Smooth muscle cell (in vitro differentiated cells): ENCODE results near the gene PLK3. TPM values are rescaled to one million over a fixed set of nuclear protein-coding genes. Genes with fewer than 3 reads are reported as not detected.
A peak's percentile ranks its signal among the peaks of the same experiment; 100 is the strongest.

ENCODE experiments used
- DNase-seq: peaks from one replicate; lab custom pipeline; 2025; ENCODE audit not compliant: unreplicated experiment; lab: John Stamatoyannopoulos, UW
- H2AFZ ChIP-seq: fragments of 200-600 bp; sonication (generic); 2 replicates; pipeline ENCODE4 v1.6.0; 2016; ENCODE audit warnings: antibody characterized with exemption, low read depth, mild to moderate bottlenecking
- H3F3A ChIP-seq: fragments of 200-600 bp; sonication (generic); 2 replicates; pipeline ENCODE4 v1.6.0; 2017; ENCODE audit warnings: antibody characterized with exemption, low read depth
- H3K27ac ChIP-seq: fragments of 200-600 bp; sonication (generic); 2 replicates; pipeline ENCODE4 v1.5.1; 2016; ENCODE audit warnings: low read depth, mild to moderate bottlenecking
- H3K27me3 ChIP-seq: fragments of 200-600 bp; sonication (generic); 2 replicates; pipeline ENCODE4 v1.6.1; 2016; ENCODE audit warnings: low read depth, mild to moderate bottlenecking
- H3K36me3 ChIP-seq: fragments of 200-600 bp; sonication (generic); 2 replicates; pipeline ENCODE4 v1.5.1; 2016; ENCODE audit warnings: low read depth
- H3K4me1 ChIP-seq: fragments of 200-600 bp; sonication (generic); 2 replicates; pipeline ENCODE4 v1.5.1; 2016; ENCODE audit warnings: low read depth
- H3K4me2 ChIP-seq: fragments of 200-600 bp; sonication (generic); 2 replicates; pipeline ENCODE4 v1.6.0; 2016; ENCODE audit warnings: mild to moderate bottlenecking
- H3K4me3 ChIP-seq: fragments of 200-600 bp; sonication (generic); 2 replicates; pipeline ENCODE4 v1.5.1; 2016; ENCODE audit warnings: mild to moderate bottlenecking
- H3K79me2 ChIP-seq: fragments of 200-600 bp; sonication (generic); 2 replicates; pipeline ENCODE4 v1.6.0; 2016; ENCODE audit warnings: low read depth, mild to moderate bottlenecking
- H3K9ac ChIP-seq: fragments of 200-600 bp; sonication (generic); 2 replicates; pipeline ENCODE4 v1.6.0; 2016; ENCODE audit warnings: low read depth
- H3K9me3 ChIP-seq: fragments of 200-600 bp; sonication (generic); replicated peaks from 2 replicates; pipeline ENCODE4 v1.5.1; 2016; ENCODE audit warnings: low read depth
- H4K20me1 ChIP-seq: fragments of 200-600 bp; sonication (generic); 2 replicates; pipeline ENCODE4 v1.6.0; 2016; ENCODE audit warnings: low read depth
- WGBS: methylation state at CpG from one replicate; pipeline ENCODE4 v1.1.7; 2016; ENCODE audit warnings: low lambda C conversion rate; 5-methylcytosine and 5-hydroxymethylcytosine counted together
- polyA plus RNA-seq: library from polyadenylated mRNA; unstranded; fragments of >200 nt; fragmentation: Nextera tagmentation; extraction: Ambion mirVana; gene quantifications from 2 replicates; pipeline ENCODE4 v1.2.1, GENCODE V29; 2016
- total RNA-seq: library from RNA; depleted of rRNA; stranded (reverse); fragments of >200 nt; gene quantifications from 2 replicates; pipeline ENCODE4 v1.2.3, GENCODE V29; 2014
- TF ChIP-seq, protein P1 (sequence below): fragments of 200-600 bp; sonication (generic); IDR thresholded peaks from 2 replicates; pipeline ENCODE4 v1.5.1; 2017; ENCODE audit warnings: borderline replicate concordance, mild to moderate bottlenecking, antibody characterized with exemption; ENCODE audit not compliant: insufficient read depth, poor library complexity, severe bottlenecking

PLK3 gene
- total and polyA plus RNA-seq, 2 experiments from 2014 or later: 39.7 to 42.0 TPM

- Histone ChIP-seq H3K4me1 (peaks cover 12% of the 10 kb centered on the region), H4K20me1 (peaks cover 16% of the 10 kb centered on the region), H3K79me2 (no peaks in the 10 kb centered on the region), H2AFZ (peak overlapping the region; percentile 72), H3K36me3 (no peaks in the 10 kb centered on the region), H3K9me3 (no peaks in the 10 kb centered on the region), H3K4me2 (peak overlapping the region; percentile 95), H3K4me3 (peak overlapping the region; percentile 53), H3F3A (peaks cover 14% of the 10 kb centered on the region), H3K27me3 (no peaks in the 10 kb centered on the region), H3K9ac (no peak overlapping the region), H3K27ac (no peak overlapping the region)
- no peak for DNase-seq
- TF ChIP-seq, protein P1, sequence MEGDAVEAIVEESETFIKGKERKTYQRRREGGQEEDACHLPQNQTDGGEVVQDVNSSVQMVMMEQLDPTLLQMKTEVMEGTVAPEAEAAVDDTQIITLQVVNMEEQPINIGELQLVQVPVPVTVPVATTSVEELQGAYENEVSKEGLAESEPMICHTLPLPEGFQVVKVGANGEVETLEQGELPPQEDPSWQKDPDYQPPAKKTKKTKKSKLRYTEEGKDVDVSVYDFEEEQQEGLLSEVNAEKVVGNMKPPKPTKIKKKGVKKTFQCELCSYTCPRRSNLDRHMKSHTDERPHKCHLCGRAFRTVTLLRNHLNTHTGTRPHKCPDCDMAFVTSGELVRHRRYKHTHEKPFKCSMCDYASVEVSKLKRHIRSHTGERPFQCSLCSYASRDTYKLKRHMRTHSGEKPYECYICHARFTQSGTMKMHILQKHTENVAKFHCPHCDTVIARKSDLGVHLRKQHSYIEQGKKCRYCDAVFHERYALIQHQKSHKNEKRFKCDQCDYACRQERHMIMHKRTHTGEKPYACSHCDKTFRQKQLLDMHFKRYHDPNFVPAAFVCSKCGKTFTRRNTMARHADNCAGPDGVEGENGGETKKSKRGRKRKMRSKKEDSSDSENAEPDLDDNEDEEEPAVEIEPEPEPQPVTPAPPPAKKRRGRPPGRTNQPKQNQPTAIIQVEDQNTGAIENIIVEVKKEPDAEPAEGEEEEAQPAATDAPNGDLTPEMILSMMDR: no peak
- 12% methylated on average over 43 of the region's 71 CpGs for WGBS
Observed at GRCh38 chr1:44784094-44785028, 15.8 kb upstream of the PLK3 start.

DNA sequence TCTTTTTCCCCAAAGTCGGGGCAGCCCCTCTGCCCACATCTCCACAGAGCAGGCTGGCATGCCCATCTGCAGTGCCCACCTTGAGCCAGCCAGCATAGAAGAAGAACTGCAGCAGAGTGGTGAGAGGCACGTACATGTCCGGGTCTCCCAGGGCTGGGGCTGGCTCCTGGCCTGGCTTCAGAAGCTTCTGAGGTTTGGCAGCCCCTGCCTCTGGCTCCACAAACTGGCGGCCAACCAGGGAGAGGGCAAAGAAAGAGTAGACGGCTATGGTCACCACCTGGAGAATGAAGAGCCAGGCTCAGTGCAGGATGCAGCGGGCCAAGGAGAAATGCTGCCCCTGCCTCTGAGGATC is 15.2 kb upstream of the PLK3 start:
- DNase-seq: no peak
- peaks cover 14% of the 10 kb centered on the region for H3F3A ChIP-seq
- 98% methylated on average over 6 of the region's 6 CpGs for WGBS
- TF ChIP-seq, protein P1: no peak
- H3K36me3 ChIP-seq: no peaks in the 10 kb centered on the region
- H3K79me2 ChIP-seq: no peaks in the 10 kb centered on the region
- no peak overlapping the region for H2AFZ ChIP-seq
- H3K4me1 ChIP-seq: peaks cover 12% of the 10 kb centered on the region
- H3K4me3 ChIP-seq: no peak overlapping the region
- H3K27me3 ChIP-seq: no peaks in the 10 kb centered on the region
- peaks cover 10% of the 10 kb centered on the region for H4K20me1 ChIP-seq
- H3K27ac ChIP-seq: no peak overlapping the region
- H3K9ac ChIP-seq: no peak overlapping the region
- H3K9me3 ChIP-seq: no peaks in the 10 kb centered on the region
- H3K4me2 ChIP-seq: peak overlapping the region; percentile 95

DNA sequence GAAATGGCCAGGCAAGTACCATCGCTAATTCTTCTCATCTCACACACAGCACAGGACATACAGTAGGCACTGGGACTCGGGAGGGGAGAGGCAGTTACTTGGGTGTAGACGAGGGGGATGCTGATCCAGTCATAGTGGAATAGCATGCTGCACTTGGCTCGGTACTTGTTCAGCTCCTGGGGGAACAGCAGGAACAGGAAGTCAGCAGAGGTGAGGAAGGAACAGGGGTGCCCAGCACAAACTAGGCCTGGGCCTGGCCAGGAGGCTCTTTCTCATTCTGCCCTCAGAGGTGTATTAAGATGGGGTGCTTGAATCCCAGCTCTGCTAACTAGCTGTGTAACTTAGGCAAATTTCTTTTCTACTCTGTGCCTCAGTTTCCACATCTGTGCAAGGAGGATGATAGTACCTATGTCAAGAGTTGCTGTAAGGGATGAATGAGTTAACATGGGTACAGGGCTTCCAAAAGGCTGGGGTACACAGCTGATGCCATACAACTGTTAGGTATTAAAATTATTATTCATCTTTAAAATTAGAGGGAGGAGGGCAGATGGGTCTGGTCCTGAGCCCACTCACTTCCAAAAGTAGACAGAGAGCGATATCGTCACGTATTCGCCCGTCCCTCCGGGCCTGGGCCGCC is 14.6 kb upstream of the PLK3 start:
- Histone ChIP-seq H3K79me2 (no peaks in the 10 kb centered on the region), H3K4me3 (peak overlapping the region; percentile 28), H3F3A (peaks cover 14% of the 10 kb centered on the region), H3K27ac (no peak overlapping the region), H2AFZ (no peak overlapping the region), H3K27me3 (no peaks in the 10 kb centered on the region), H3K4me1 (peaks cover 12% of the 10 kb centered on the region), H3K36me3 (no peaks in the 10 kb centered on the region), H3K9ac (no peak overlapping the region), H3K4me2 (peak overlapping the region; percentile 74), H4K20me1 (peaks cover 6% of the 10 kb centered on the region), H3K9me3 (no peaks in the 10 kb centered on the region)
- WGBS: 37% methylated on average over 11 of the region's 11 CpGs
- DNase-seq: no peak
- TF ChIP-seq, protein P1: no peak
